Left lung (tissue), 10 donors: Measurements from ENCODE around the gene SMURF1. TPM values are rescaled to one million over a fixed set of nuclear protein-coding genes. Genes with fewer than 3 reads are reported as not detected.

Experiments used
- ATAC-seq: fragments of 200-7000 bp; cut with Tn5 transposase; one replicate; pipeline ENCODE4 v1.9.1; 2020; ENCODE audit warnings: moderate library complexity
- DNase-seq, 4 donors: peaks; one replicate each; pipeline ENCODE4 v3.0.0-alpha.2; 2013 to 2020
- H3K27ac ChIP-seq, 2 donors: fragments of 200-600 bp; sonication (generic) in 1 of 2; one replicate each; pipeline versions ENCODE4 v1.5.0 to v1.8.0; 2020 to 2021
- H3K27me3 ChIP-seq, 2 donors: fragments of 200-600 bp; sonication (generic) in 1 of 2; one replicate each; pipeline versions ENCODE4 v1.5.0 to v1.8.0; 2020 to 2021
- H3K36me3 ChIP-seq, 2 donors: fragments of 200-600 bp; sonication (generic) in 1 of 2; one replicate each; pipeline versions ENCODE4 v1.5.0 to v1.8.0; 2020 to 2021
- H3K4me1 ChIP-seq, 2 donors: fragments of 200-600 bp; one replicate each; pipeline ENCODE4 v1.8.0; 2021
- H3K4me3 ChIP-seq, 2 donors: fragments of 200-600 bp; sonication (generic) in 1 of 2; one replicate each; pipeline versions ENCODE4 v1.5.0 to v1.8.0; 2020 to 2021; ENCODE audit warnings: mild to moderate bottlenecking in 1 of 2
- H3K9me3 ChIP-seq, 2 donors: fragments of 200-600 bp; sonication (generic) in 1 of 2; one replicate each; pipeline versions ENCODE4 v1.5.0 to v1.8.0; 2020 to 2021
- intact Hi-C, 2 donors: fragments of 100-400 bp; cut with DNase I; formaldehyde crosslinking; loops; one replicate each; pipeline versions ENCODE4 v1.11.2 to v1.14.2; 2022
- polyA plus RNA-seq, 6 donors: library from polyadenylated mRNA; unstranded; fragments of 120-200 nt; gene quantifications; one replicate each; pipeline ENCODE4 v1.2.1, GENCODE V29; 2013; ENCODE audit not compliant: insufficient read length in 6 of 6
- total RNA-seq, 2 donors: library from RNA; stranded (reverse); fragmentation: NEBNext Ultra II Directional; extraction: Animal tissue kit (Norgen Biotek cat#: 25700); gene quantifications; one replicate each; pipeline ENCODE4 v1.2.1, GENCODE V29; 2021
- TF ChIP-seq, protein P1 (sequence below), 2 donors: fragments of 200-600 bp; sonication (generic) in 1 of 2; IDR thresholded peaks; one replicate each; pipeline versions ENCODE4 v1.5.0 to v1.8.0; 2021; ENCODE audit warnings: antibody characterized with exemption in 2 of 2
- donor health status: DM: no; HTN: yes; CAD: no.
- donor health status: DM: no; HTN: no; CAD: no.

SMURF1 gene
- total and polyA plus RNA-seq, 8 donors, result 15.6 to 43.4 (median 18.3) TPM

DNA sequence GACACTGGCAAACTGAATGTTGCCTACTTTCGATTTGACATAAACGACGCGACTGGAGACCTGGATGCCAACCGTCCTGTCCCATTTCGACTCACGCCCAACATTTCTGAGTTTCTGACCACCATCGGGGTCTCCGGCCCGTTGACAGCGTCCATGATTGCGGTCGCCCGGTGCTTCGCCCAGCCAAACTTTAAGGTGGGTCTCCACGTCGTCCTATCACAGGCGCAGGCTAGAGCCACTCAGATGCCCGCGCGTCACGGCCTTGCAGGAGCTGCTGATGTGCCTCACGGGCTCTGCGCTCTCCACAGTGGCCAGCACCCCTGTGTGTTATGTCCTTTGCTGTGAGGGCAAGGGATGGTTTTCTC is 132.6 kb downstream of the SMURF1 start:
- DNase-seq, result peak in 1 of 4 donors; percentile 65
- H3K36me3 ChIP-seq, result peaks cover 0 to 99% of the 10 kb centered on the region in 2 donors

DNA sequence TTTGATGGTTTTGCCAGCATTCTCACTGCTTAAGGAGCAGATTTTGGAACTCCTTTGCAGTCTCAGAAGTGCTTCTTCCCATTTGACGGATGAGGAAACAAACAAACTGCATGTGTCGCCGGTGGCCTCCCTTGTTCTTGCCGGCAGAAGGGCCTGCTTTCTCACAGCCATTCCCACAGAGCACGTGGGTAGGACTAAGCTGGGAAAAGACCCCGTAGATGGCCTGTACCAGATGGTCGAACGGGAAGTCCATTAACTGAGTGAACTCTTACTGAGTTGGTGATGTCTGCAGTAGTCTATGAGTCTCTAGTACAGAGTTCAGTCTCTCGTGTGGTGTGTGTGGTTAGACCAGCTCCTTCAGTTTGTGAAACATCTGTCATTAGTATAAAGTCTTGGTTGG is 133.6 kb downstream of the SMURF1 start:
- ATAC-seq, result no peak
- Histone ChIP-seq H3K4me1 (no peaks in the 10 kb centered on the region), H3K36me3 (peaks cover 0 to 99% of the 10 kb centered on the region in 2 donors), H3K27me3 (no peaks in the 10 kb centered on the region), H3K27ac (no peak overlapping the region), H3K4me3 (no peak overlapping the region), H3K9me3 (no peaks in the 10 kb centered on the region)
- intact Hi-C loops, result no loop called here
- DNase-seq, result peak in 1 of 4 donors; percentile 14
- TF ChIP-seq, protein P1, sequence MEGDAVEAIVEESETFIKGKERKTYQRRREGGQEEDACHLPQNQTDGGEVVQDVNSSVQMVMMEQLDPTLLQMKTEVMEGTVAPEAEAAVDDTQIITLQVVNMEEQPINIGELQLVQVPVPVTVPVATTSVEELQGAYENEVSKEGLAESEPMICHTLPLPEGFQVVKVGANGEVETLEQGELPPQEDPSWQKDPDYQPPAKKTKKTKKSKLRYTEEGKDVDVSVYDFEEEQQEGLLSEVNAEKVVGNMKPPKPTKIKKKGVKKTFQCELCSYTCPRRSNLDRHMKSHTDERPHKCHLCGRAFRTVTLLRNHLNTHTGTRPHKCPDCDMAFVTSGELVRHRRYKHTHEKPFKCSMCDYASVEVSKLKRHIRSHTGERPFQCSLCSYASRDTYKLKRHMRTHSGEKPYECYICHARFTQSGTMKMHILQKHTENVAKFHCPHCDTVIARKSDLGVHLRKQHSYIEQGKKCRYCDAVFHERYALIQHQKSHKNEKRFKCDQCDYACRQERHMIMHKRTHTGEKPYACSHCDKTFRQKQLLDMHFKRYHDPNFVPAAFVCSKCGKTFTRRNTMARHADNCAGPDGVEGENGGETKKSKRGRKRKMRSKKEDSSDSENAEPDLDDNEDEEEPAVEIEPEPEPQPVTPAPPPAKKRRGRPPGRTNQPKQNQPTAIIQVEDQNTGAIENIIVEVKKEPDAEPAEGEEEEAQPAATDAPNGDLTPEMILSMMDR (IDR thresholded peaks at IDR 0.05), result no peak

More for the DNA sequence above, 132.6 kb downstream of the SMURF1 start:
- H3K4me3 ChIP-seq, result no peak overlapping the region
- intact Hi-C loops, result no loop called here
- ATAC-seq, result no peak
- TF ChIP-seq, protein P1 (IDR thresholded peaks at IDR 0.05), result no peak
- H3K4me1 ChIP-seq, result no peaks in the 10 kb centered on the region
- H3K27ac ChIP-seq, result no peak overlapping the region
- H3K27me3 ChIP-seq, result no peaks in the 10 kb centered on the region
- H3K9me3 ChIP-seq, result no peaks in the 10 kb centered on the region

DNA sequence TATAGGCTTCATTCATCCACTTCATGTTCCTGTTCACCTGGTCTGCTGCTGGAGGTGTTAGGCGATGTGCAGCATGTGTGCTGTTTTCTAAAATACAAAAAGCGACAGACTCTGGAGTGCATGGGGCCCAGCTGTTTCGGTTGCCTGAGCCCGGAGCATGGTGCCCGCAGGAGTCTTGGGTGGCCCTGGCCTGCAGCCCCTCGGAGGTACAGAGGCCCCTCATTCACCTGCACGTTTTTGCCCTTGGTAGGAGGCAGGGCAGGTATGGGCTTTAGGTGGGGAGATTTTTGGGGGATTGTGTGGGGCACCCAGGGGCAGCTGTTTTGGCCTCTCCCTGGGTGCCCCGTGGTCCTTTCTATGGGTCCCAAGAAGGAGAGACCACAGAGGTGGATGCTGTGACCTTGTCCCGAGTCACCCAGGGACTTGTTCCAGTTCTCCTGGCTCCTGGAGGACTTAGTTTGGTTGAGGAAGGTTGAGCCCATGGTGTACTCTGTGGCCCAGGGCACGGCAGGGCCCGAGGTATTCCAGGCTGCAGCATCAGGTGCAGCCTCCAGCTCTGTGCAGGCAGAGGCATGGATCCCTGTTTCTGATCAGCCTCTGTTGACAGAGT is 134.9 kb downstream of the SMURF1 start:
- Histone ChIP-seq H3K27me3 (no peaks in the 10 kb centered on the region), H3K36me3 (peaks cover 0 to 99% of the 10 kb centered on the region in 2 donors), H3K4me1 (no peaks in the 10 kb centered on the region), H3K27ac (no peak overlapping the region), H3K4me3 (no peak overlapping the region), H3K9me3 (no peaks in the 10 kb centered on the region)
- DNase-seq, result peak in 1 of 4 donors; percentile 45
- intact Hi-C loops, result no loop called here
- TF ChIP-seq, protein P1 (IDR thresholded peaks at IDR 0.05), result no peak
- ATAC-seq, result no peak

DNA sequence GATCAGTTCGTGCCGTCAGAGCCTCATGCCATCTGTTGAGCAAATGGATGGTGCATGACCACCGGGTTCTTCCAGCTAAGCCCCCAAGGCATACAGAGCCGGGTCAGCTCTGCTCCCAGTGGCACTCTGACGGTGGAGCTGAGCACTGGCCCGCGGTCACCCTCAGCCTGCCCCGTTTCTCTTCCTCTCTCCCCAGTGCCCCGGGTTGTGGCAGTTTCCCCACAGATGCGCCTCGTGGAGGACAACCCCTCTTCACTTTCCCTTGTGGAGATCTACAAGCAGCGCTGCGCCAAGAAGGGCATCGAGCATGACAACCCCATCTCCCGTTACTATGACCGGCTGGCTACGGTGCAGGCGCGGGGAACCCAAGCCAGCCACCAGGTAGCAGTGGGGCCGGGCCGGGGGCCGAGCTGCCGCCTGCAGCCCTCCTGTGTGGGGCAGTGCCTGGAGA is 135.7 kb downstream of the SMURF1 start:
- Histone ChIP-seq H3K4me3 (no peak overlapping the region), H3K27me3 (no peaks in the 10 kb centered on the region), H3K4me1 (no peaks in the 10 kb centered on the region), H3K9me3 (no peaks in the 10 kb centered on the region), H3K36me3 (peaks cover 0 to 99% of the 10 kb centered on the region in 2 donors), H3K27ac (no peak overlapping the region)
- intact Hi-C loops, result no loop called here
- TF ChIP-seq, protein P1 (IDR thresholded peaks at IDR 0.05), result no peak
- ATAC-seq, result no peak
- peak in 1 of 4 donors; percentile 60 for DNase-seq

DNA sequence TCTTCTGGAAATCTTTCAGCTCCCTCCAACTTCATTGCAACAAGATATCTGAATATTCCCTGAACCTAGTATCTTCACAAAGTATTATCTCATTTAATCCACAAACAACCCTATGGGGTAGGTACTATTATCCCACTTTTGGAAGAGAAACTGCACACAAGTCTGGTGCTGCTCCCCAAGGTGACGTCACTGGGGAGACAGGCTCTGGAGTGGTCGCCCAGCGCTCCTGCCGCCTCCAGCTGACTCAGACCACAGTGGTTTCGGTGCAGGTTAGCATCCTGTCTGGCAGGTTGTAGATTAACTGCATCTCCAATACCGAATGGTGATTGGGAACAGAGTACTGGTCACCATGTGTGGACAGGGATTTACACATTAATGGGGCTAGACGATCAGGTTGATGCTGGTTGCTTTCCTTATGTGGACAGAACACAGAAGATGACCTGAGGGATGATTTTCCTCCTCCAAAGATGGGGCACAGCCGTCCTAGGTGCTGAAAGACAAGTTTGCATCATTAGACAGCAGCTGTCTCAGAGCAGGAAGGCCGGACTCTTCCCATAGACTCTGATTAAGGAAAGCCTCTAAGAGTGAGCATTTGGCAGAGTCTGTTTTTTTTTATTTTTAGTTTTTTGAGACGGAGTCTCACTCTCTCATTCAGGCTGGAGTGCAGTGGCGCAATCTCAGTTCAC is 137.0 kb downstream of the SMURF1 start:
- no peak for DNase-seq
- H3K9me3 ChIP-seq, result no peaks in the 10 kb centered on the region
- peaks cover 0 to 99% of the 10 kb centered on the region in 2 donors for H3K36me3 ChIP-seq
- H3K27me3 ChIP-seq, result no peaks in the 10 kb centered on the region
- H3K4me3 ChIP-seq, result no peak overlapping the region
- intact Hi-C loops, result no loop called here
- no peak overlapping the region for H3K27ac ChIP-seq
- TF ChIP-seq, protein P1 (IDR thresholded peaks at IDR 0.05), result no peak
- no peak for ATAC-seq
- no peaks in the 10 kb centered on the region for H3K4me1 ChIP-seq
